ENCODE results near the gene ZNF32. TPM values are rescaled to one million over a fixed set of nuclear protein-coding genes. Genes with fewer than 3 reads are reported as not detected.
A peak's percentile ranks its signal among the peaks of the same experiment; 100 is the strongest.

Gene ZNF32
- total RNA-seq, 1 donor from 2014 or later = 48.8 TPM

DNA sequence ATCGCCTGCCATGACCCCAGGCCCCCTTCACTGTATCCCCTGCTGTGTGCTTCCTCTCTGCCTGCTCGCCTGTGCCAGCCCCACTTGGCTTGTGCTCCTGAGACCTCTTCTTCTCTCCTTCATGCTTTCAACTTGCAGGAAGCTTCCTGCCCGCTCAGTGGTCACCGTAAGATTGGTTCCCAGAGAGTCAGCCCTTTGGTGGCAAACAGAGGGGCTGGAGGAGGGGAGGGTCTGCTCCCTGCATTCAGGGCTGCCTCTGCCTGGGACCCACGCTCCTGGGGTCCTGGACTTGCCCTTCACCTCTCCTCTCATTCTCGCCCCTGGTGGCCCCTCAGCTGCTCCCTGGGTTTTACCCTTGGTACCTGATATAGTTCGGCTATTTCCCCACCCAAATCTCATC is 45.8 kb upstream of the ZNF32 start:
- Mint-ChIP-seq H3K36me3 (ENCODE audit: unreplicated experiment) (no peaks in the 10 kb centered on the region), H3K27ac (ENCODE audit: unreplicated experiment) (no peak overlapping the region), H3K27me3 (ENCODE audit: unreplicated experiment) (peaks cover 8% of the 10 kb centered on the region), H3K9me3 (ENCODE audit: unreplicated experiment) (no peaks in the 10 kb centered on the region), H3K4me3 (ENCODE audit: unreplicated experiment) (no peak overlapping the region), H3K4me1 (ENCODE audit: unreplicated experiment) (peaks cover 11% of the 10 kb centered on the region)
- DNase-seq (ENCODE audit: extremely low spot score, unreplicated experiment) = no peak
- TF ChIP-seq, protein P1, sequence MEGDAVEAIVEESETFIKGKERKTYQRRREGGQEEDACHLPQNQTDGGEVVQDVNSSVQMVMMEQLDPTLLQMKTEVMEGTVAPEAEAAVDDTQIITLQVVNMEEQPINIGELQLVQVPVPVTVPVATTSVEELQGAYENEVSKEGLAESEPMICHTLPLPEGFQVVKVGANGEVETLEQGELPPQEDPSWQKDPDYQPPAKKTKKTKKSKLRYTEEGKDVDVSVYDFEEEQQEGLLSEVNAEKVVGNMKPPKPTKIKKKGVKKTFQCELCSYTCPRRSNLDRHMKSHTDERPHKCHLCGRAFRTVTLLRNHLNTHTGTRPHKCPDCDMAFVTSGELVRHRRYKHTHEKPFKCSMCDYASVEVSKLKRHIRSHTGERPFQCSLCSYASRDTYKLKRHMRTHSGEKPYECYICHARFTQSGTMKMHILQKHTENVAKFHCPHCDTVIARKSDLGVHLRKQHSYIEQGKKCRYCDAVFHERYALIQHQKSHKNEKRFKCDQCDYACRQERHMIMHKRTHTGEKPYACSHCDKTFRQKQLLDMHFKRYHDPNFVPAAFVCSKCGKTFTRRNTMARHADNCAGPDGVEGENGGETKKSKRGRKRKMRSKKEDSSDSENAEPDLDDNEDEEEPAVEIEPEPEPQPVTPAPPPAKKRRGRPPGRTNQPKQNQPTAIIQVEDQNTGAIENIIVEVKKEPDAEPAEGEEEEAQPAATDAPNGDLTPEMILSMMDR (IDR thresholded peaks at IDR 0.05) = no peak

DNA sequence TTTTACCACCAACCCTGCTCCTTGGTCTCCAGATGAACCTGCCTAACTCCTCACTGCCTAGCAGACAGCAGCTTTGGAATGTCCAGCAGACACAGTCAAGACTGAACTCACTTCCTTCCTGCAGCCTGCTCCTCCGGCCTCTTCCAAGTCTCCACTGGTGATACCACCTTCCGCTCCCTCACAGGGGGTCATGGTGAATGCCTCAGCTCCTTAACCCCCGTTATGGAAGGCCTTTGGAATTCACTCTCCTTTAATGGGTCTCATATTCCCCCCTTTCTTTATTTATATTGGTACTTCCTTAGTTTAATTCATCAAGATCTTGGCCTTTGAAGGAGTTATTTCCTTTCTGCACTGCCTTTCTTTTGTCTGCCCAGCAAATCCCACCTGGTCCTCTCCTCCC is 44.9 kb upstream of the ZNF32 start:
- no peak for DNase-seq (ENCODE audit: extremely low spot score, unreplicated experiment)
- Mint-ChIP-seq H3K9me3 (ENCODE audit: unreplicated experiment) (no peaks in the 10 kb centered on the region), H3K27me3 (ENCODE audit: unreplicated experiment) (peaks cover 8% of the 10 kb centered on the region), H3K27ac (ENCODE audit: unreplicated experiment) (no peak overlapping the region), H3K4me3 (ENCODE audit: unreplicated experiment) (no peak overlapping the region), H3K36me3 (ENCODE audit: unreplicated experiment) (no peaks in the 10 kb centered on the region), H3K4me1 (ENCODE audit: unreplicated experiment) (peaks cover 11% of the 10 kb centered on the region)
- TF ChIP-seq, protein P1 (IDR thresholded peaks at IDR 0.05) = no peak

- no peak overlapping the region for H3K27ac Mint-ChIP-seq (ENCODE audit: unreplicated experiment)
- TF ChIP-seq, protein P1 (IDR thresholded peaks at IDR 0.05) = no peak
- DNase-seq (ENCODE audit: extremely low spot score, unreplicated experiment) = no peak
- H3K36me3 Mint-ChIP-seq (ENCODE audit: unreplicated experiment) = no peaks in the 10 kb centered on the region
- peaks cover 13% of the 10 kb centered on the region for H3K4me1 Mint-ChIP-seq (ENCODE audit: unreplicated experiment)
- no peak overlapping the region for H3K4me3 Mint-ChIP-seq (ENCODE audit: unreplicated experiment)
- peaks cover 13% of the 10 kb centered on the region for H3K27me3 Mint-ChIP-seq (ENCODE audit: unreplicated experiment)
- H3K9me3 Mint-ChIP-seq (ENCODE audit: unreplicated experiment) = no peaks in the 10 kb centered on the region
These were observed 43.6 kb upstream of the ZNF32 start for GRCh38 chr10:43692051-43692825.

DNA sequence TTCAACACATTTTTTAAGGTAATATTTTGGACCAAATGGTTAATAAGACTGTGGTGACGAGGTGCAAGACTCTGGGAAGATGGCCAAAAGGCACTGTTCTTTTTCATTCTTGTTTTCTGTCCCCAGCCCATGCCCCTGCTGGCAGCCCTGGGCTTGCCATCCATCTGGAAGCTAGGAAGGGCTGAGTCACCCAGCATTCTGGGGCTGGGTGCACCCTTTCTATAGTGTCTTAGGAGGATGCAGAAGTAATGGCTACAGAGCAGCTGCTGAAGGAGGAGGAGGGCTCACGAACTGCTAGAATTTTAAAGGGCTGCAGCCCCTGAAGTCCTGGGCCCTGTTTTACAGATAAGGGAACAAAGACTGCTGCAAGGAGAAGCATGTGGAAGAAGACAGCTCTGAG is 42.8 kb upstream of the ZNF32 start:
- Mint-ChIP-seq H3K4me3 (ENCODE audit: unreplicated experiment) (no peak overlapping the region), H3K27me3 (ENCODE audit: unreplicated experiment) (peaks cover 16% of the 10 kb centered on the region), H3K4me1 (ENCODE audit: unreplicated experiment) (peaks cover 13% of the 10 kb centered on the region), H3K27ac (ENCODE audit: unreplicated experiment) (no peak overlapping the region), H3K9me3 (ENCODE audit: unreplicated experiment) (no peaks in the 10 kb centered on the region), H3K36me3 (ENCODE audit: unreplicated experiment) (no peaks in the 10 kb centered on the region)
- TF ChIP-seq, protein P1 (IDR thresholded peaks at IDR 0.05) = peak; percentile 24
- DNase-seq (ENCODE audit: extremely low spot score, unreplicated experiment) = no peak

GRCh38 chr10:43689955-43690771 is 41.5 kb upstream of the ZNF32 start:
- H3K36me3 Mint-ChIP-seq (ENCODE audit: unreplicated experiment) = no peaks in the 10 kb centered on the region
- H3K4me1 Mint-ChIP-seq (ENCODE audit: unreplicated experiment) = peaks cover 13% of the 10 kb centered on the region
- no peak overlapping the region for H3K27ac Mint-ChIP-seq (ENCODE audit: unreplicated experiment)
- TF ChIP-seq, protein P1 (IDR thresholded peaks at IDR 0.05) = peak; percentile 91
- H3K27me3 Mint-ChIP-seq (ENCODE audit: unreplicated experiment) = peaks cover 16% of the 10 kb centered on the region
- H3K9me3 Mint-ChIP-seq (ENCODE audit: unreplicated experiment) = no peaks in the 10 kb centered on the region
- peak overlapping the region; percentile 82 for H3K4me3 Mint-ChIP-seq (ENCODE audit: unreplicated experiment)
- peak; percentile 92 for DNase-seq (ENCODE audit: extremely low spot score, unreplicated experiment)

Data from osteocyte (in vitro differentiated cells).